CD4-positive, alpha-beta T cell (primary cell): Measurements from ENCODE around the gene DIAPH2. TPM values are rescaled to one million over a fixed set of nuclear protein-coding genes. Genes with fewer than 3 reads are reported as not detected.

ENCODE experiments used
- ATAC-seq: fragments of 200-7000 bp; cut with Tn5 transposase; one replicate; pipeline ENCODE4 v1.10.0; 2022; ENCODE audit warnings: mild to moderate bottlenecking; ENCODE audit not compliant: poor library complexity
- CTCF ChIA-PET: fragments of 350-600 bp; sonication (Branson Sonifier 250); formaldehyde crosslinking; loops from one replicate; lab custom pipeline; 2021; ENCODE audit warnings: antibody characterized with exemption, inconsistent platforms; lab: Charles Lee
- POLR2A ChIA-PET: fragments of 350-600 bp; sonication (Branson Sonifier 250); formaldehyde crosslinking; loops from one replicate; lab custom pipeline; 2021; ENCODE audit warnings: antibody characterized with exemption, inconsistent platforms; lab: Charles Lee
- DNase-seq, 14 experiments: peaks; one replicate each; pipeline ENCODE4 v3.0.0-alpha.2; 2013 to 2020; ENCODE audit warnings: mixed read lengths in 2 of 14
- H3K27ac ChIP-seq, 2 donors: one replicate each; pipeline versions ENCODE4 v1.5.1 to v1.7.0; 2013; ENCODE audit warnings: low read length in 2 of 2, low read depth in 1 of 2, mild to moderate bottlenecking in 1 of 2
- H3K27me3 ChIP-seq, 2 experiments: 1 replicate in 1 of 2; 2 replicates in 1 of 2; pipeline versions ENCODE4 v1.6.1 to v1.7.0; 2013; ENCODE audit warnings: low read length in 2 of 2, control low read depth in 1 of 2, mild to moderate bottlenecking in 1 of 2, moderate library complexity in 1 of 2; ENCODE audit not compliant: insufficient read depth in 2 of 2, control insufficient read depth in 1 of 2
- H3K36me3 ChIP-seq: one replicate; pipeline ENCODE4 v1.6.1; 2013; ENCODE audit warnings: low read length, control low read depth; ENCODE audit not compliant: insufficient read depth
- H3K4me1 ChIP-seq: one replicate; pipeline ENCODE4 v1.6.1; 2013; ENCODE audit warnings: low read length, control low read depth; ENCODE audit not compliant: insufficient read depth
- H3K4me3 ChIP-seq: one replicate; pipeline ENCODE4 v1.5.1; 2013; ENCODE audit warnings: mild to moderate bottlenecking, low read length, moderate library complexity
- H3K9me3 ChIP-seq, 2 experiments: 1 replicate in 1 of 2; 2 replicates in 1 of 2; pipeline versions ENCODE4 v1.6.1 to v1.7.0; 2013; ENCODE audit warnings: low read length in 2 of 2, mild to moderate bottlenecking in 2 of 2, control low read depth in 1 of 2, moderate library complexity in 1 of 2; ENCODE audit not compliant: control insufficient read depth in 1 of 2, insufficient read depth in 1 of 2
- H3K27ac Mint-ChIP-seq: one replicate; pipeline ENCODE4 v1.8.0; 2020; ENCODE audit warnings: mixed read lengths
- H3K27me3 Mint-ChIP-seq: one replicate; pipeline ENCODE4 v1.8.0; 2021; ENCODE audit warnings: mixed read lengths
- H3K36me3 Mint-ChIP-seq: one replicate; pipeline ENCODE4 v1.8.0; 2021; ENCODE audit warnings: low read depth, mixed read lengths
- H3K4me1 Mint-ChIP-seq: one replicate; pipeline ENCODE4 v1.8.0; 2021; ENCODE audit warnings: low read depth, mixed read lengths
- H3K4me3 Mint-ChIP-seq: one replicate; pipeline ENCODE4 v1.8.0; 2020; ENCODE audit warnings: mild to moderate bottlenecking, mixed read lengths
- H3K9me3 Mint-ChIP-seq: one replicate; pipeline ENCODE4 v1.8.0; 2020; ENCODE audit warnings: mixed read lengths
- intact Hi-C, 2 experiments: fragments of 100-400 bp; cut with DNase I in 1 of 2; cut with micrococcal nuclease in 1 of 2; formaldehyde crosslinking; loops; one replicate each; pipeline versions ENCODE4 v1.15.1 to v1.9.0; 2023 to 2025; cut with DNase I, micrococcal nuclease
- total RNA-seq, 174 experiments: library from RNA in 2 of 174; stranded (reverse) in 2 of 174; gene quantifications; one replicate each; pipeline ENCODE4 v1.2.3 and lab custom pipeline; 2021 to 2026
- TF ChIP-seq, protein P1 (sequence below): fragments of 200-600 bp; IDR thresholded peaks from one replicate; pipeline ENCODE4 v1.8.0; 2022; ENCODE audit warnings: antibody characterized with exemption, mild to moderate bottlenecking

The DIAPH2 gene
- total RNA-seq, 2 experiments from 2014 or later, result 11.4 to 11.7 TPM

DNA sequence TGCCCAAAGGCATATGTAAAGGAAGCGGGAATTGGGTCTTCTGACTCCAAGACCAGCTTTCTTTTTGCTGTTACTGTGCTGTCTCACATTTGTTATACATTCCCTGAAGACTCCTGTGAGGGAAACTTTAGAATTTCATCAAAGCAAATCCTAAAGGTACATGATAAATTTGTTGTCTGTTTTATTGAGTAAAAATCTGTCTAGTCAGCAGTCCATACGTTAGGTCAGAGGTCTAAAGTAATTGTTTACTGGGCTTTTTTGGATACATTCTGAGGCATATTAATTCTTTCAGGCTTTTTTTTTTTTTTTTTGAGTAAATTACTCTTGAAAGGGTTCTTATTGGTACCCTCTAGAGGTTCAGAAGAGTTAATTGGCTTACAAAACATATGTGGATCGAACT, 546.3 kb downstream of the DIAPH2 start:
- Histone ChIP-seq H3K27me3 (no peaks in the 10 kb centered on the region), H3K4me3 (no peak overlapping the region), H3K4me1 (no peaks in the 10 kb centered on the region), H3K36me3 (no peaks in the 10 kb centered on the region), H3K27ac (no peak overlapping the region), H3K9me3 (no peaks in the 10 kb centered on the region)
- no peak overlapping the region for H3K27ac Mint-ChIP-seq
- no peaks in the 10 kb centered on the region for H3K36me3 Mint-ChIP-seq
- no peak overlapping the region for H3K4me3 Mint-ChIP-seq
- no peaks in the 10 kb centered on the region for H3K9me3 Mint-ChIP-seq
- POLR2A ChIA-PET, result no interaction called here
- intact Hi-C loops, result no loop called here
- ATAC-seq (no peak), DNase-seq (no peak)
- no peaks in the 10 kb centered on the region for H3K27me3 Mint-ChIP-seq
- TF ChIP-seq, protein P1, sequence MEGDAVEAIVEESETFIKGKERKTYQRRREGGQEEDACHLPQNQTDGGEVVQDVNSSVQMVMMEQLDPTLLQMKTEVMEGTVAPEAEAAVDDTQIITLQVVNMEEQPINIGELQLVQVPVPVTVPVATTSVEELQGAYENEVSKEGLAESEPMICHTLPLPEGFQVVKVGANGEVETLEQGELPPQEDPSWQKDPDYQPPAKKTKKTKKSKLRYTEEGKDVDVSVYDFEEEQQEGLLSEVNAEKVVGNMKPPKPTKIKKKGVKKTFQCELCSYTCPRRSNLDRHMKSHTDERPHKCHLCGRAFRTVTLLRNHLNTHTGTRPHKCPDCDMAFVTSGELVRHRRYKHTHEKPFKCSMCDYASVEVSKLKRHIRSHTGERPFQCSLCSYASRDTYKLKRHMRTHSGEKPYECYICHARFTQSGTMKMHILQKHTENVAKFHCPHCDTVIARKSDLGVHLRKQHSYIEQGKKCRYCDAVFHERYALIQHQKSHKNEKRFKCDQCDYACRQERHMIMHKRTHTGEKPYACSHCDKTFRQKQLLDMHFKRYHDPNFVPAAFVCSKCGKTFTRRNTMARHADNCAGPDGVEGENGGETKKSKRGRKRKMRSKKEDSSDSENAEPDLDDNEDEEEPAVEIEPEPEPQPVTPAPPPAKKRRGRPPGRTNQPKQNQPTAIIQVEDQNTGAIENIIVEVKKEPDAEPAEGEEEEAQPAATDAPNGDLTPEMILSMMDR, result no peak
- CTCF ChIA-PET, result no interaction called here
- H3K4me1 Mint-ChIP-seq, result no peaks in the 10 kb centered on the region

DNA sequence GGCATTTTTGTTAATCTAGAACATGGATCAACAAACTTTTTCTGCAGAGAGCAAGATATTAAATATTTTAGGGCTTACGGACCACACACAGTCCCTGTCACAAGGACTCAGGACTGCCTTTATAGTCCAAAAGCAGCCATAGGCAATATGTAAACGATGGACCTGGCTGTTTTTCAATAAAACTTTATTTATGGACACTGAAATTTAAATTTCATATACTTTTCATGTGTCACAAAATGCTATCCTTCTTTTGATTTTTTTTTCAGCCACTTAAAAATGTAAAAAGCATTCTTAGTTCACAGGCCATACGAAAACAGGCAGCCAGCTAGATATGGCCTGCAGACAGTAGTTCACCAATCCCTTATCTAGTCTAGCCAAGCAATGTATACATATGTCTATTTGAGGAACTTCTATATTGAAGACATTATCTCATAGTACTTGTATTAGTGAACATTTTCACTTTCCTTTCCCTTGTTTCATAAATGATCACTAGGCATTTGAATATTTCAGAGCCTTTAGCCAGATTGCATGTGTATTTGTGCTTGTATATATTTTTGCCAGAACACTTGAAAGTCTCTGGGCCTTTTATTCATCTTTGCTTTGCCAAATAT, 549.9 kb downstream of the DIAPH2 start:
- Mint-ChIP-seq H3K27ac (no peak overlapping the region), H3K4me3 (no peak overlapping the region), H3K9me3 (no peaks in the 10 kb centered on the region), H3K27me3 (no peaks in the 10 kb centered on the region), H3K4me1 (no peaks in the 10 kb centered on the region), H3K36me3 (no peaks in the 10 kb centered on the region)
- no peak overlapping the region for H3K27ac ChIP-seq
- no peaks in the 10 kb centered on the region for H3K27me3 ChIP-seq
- no peaks in the 10 kb centered on the region for H3K9me3 ChIP-seq
- ChIA-PET CTCF (no interaction called here), POLR2A (no interaction called here)
- no peak overlapping the region for H3K4me3 ChIP-seq
- ATAC-seq (no peak), DNase-seq (no peak)
- intact Hi-C loops, result no loop called here
- TF ChIP-seq, protein P1, result no peak
- no peaks in the 10 kb centered on the region for H3K36me3 ChIP-seq
- H3K4me1 ChIP-seq, result no peaks in the 10 kb centered on the region

DNA sequence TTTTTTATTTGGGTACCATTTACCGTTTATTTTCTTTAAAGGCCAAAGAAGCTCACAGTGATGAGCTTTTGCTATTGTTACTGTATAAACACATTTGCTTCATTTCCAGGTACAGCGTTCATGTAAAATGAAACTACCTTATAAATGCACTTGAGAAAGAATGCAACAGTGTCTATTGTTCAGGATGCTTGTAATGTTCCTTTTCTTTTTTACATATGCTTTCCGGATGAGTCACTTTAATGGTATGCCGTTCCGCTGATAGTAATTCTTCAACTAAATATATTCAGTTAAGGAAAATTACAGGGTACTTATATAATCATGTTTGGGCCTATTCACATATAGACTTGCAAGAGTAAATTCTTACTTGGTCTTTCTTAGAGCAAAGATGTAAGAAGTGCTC, 554.0 kb downstream of the DIAPH2 start:
- POLR2A ChIA-PET, result no interaction called here
- Histone ChIP-seq H3K27me3 (no peaks in the 10 kb centered on the region), H3K4me3 (no peak overlapping the region), H3K36me3 (no peaks in the 10 kb centered on the region), H3K9me3 (no peaks in the 10 kb centered on the region), H3K4me1 (no peaks in the 10 kb centered on the region), H3K27ac (no peak overlapping the region)
- H3K4me3 Mint-ChIP-seq, result no peak overlapping the region
- CTCF ChIA-PET, result no interaction called here
- H3K27me3 Mint-ChIP-seq, result no peaks in the 10 kb centered on the region
- no peaks in the 10 kb centered on the region for H3K36me3 Mint-ChIP-seq
- H3K4me1 Mint-ChIP-seq, result no peaks in the 10 kb centered on the region
- ATAC-seq, result no peak
- intact Hi-C loops, result no loop called here
- TF ChIP-seq, protein P1, result no peak
- no peak overlapping the region for H3K27ac Mint-ChIP-seq
- no peaks in the 10 kb centered on the region for H3K9me3 Mint-ChIP-seq
- DNase-seq, result no peak
